ENCODE data around the gene LAMTOR1. TPM values are rescaled to one million over a fixed set of nuclear protein-coding genes. Genes with fewer than 3 reads are reported as not detected.
"Not testable (repeated sequence)": the region's sequence is repeated elsewhere in the genome, so short reads cannot be mapped to it uniquely, and the experiment has no call there.

LAMTOR1 gene
- total RNA-seq: 10 to 100 TPM; 30.3 to 92.2 (median 38.7) TPM
- long read RNA-seq, transcript LAMTOR1-201 (5 exons, 1,179 nt): major isoform, 15 of 19 reads
- long read RNA-seq, partial matches to known transcripts: 2 of 19 reads
- long read RNA-seq, other reads (novel, unspliced or antisense): 1 of 19 reads

- Histone ChIP-seq H3K4me1 (peaks cover 0 to 22% (median 14%) of the 10 kb centered on the region in 4 donors), H3K9me3 (no peaks in the 10 kb centered on the region), H3K27ac (peak within 1 kb of the TSS; percentile 89 to 97 (median 96)), H3K4me3 (peak within 1 kb of the TSS; percentile 83 to 99 (median 99)), H3K27me3 (no peaks in the 10 kb centered on the region), H3K36me3 (peaks cover 0 to 15% (median 5%) of the 10 kb centered on the region in 4 donors)
- peak; percentile 99 for DNase-seq
- TF ChIP-seq POLR2A (IDR thresholded peaks at IDR 0.05): peak; percentile 81
- TF ChIP-seq CTCF (IDR thresholded peaks at IDR 0.05): peak; percentile 5 to 46 (median 26)
- ATAC-seq: peak; percentile 96 to 98 (median 97)
- 11% methylated on average over 20 of the region's 64 CpGs for WGBS (ENCODE audit: insufficient coverage, low coverage, low lambda C conversion rate, missing lambda C conversion rate)
- intact Hi-C loops (cut with DNase I): no loop called here
Observed at GRCh38 chr11:72102946-72103753, at the start of gene LAMTOR1. Gene LAMTOR1, minus strand, starts transcription at chr11:72103297. Its CDS starts 73 bp downstream, at chr11:72103224.

DNA sequence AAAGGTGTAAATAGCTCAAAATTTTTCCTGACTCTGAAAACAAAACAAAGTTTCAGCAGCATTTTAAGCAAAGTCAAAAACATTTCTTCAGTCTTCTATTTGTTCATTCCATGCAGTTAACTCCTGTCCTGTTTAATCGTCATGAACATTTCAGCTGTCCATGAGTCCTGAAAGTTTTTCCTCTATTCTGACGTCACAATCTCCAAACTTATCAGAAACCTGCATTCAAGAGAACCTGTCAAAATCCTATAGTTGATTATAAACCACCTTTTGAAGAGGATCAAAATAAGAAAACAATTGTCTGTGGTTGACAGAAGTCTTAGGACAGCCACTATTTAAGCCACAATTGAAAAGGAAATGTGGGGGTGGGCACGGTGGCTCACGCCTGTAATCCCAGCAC, 47.8 kb upstream of the LAMTOR1 start:
- no peak for DNase-seq
- intact Hi-C loops (cut with DNase I): no loop called here
- Histone ChIP-seq H3K27ac (no peak overlapping the region), H3K9me3 (no peaks in the 10 kb centered on the region), H3K4me1 (no peaks in the 10 kb centered on the region), H3K27me3 (no peaks in the 10 kb centered on the region), H3K36me3 (no peaks in the 10 kb centered on the region), H3K4me3 (no peak overlapping the region)
- ATAC-seq: no peak
- WGBS (ENCODE audit: insufficient coverage, low coverage, low lambda C conversion rate, missing lambda C conversion rate): 52% methylated on average over 4 of the region's 4 CpGs
- TF ChIP-seq POLR2A (IDR thresholded peaks at IDR 0.05) (no peak), CTCF (IDR thresholded peaks at IDR 0.05) (no peak)

- Histone ChIP-seq H3K27ac (no peak overlapping the region), H3K36me3 (no peaks in the 10 kb centered on the region), H3K9me3 (no peaks in the 10 kb centered on the region), H3K4me3 (no peak overlapping the region), H3K4me1 (no peaks in the 10 kb centered on the region), H3K27me3 (no peaks in the 10 kb centered on the region)
- peak in 1 of 3 donors; percentile 12 for DNase-seq
- TF ChIP-seq CTCF (IDR thresholded peaks at IDR 0.05): no peak
- no peak for TF ChIP-seq POLR2A (IDR thresholded peaks at IDR 0.05)
- intact Hi-C loops (cut with DNase I): no loop called here
- WGBS (ENCODE audit: insufficient coverage, low coverage, low lambda C conversion rate, missing lambda C conversion rate): 43% methylated on average over 2 of the region's 2 CpGs
- no peak for ATAC-seq
Observed at GRCh38 chr11:72146625-72147024, 43.5 kb upstream of the LAMTOR1 start.

GRCh38 chr11:72144807-72145565, 41.9 kb upstream of the LAMTOR1 start:
- ATAC-seq: no peak
- no peaks in the 10 kb centered on the region for H3K9me3 ChIP-seq
- 80% methylated on average over 1 of the region's 4 CpGs for WGBS (ENCODE audit: insufficient coverage, low coverage, low lambda C conversion rate, missing lambda C conversion rate)
- H3K27ac ChIP-seq: no peak overlapping the region
- no peaks in the 10 kb centered on the region for H3K36me3 ChIP-seq
- H3K4me1 ChIP-seq: no peaks in the 10 kb centered on the region
- no peak overlapping the region for H3K4me3 ChIP-seq
- DNase-seq: no peak
- no peaks in the 10 kb centered on the region for H3K27me3 ChIP-seq
- TF ChIP-seq POLR2A (IDR thresholded peaks at IDR 0.05): no peak
- no peak for TF ChIP-seq CTCF (IDR thresholded peaks at IDR 0.05)
- intact Hi-C loops (cut with DNase I): no loop called here

DNA sequence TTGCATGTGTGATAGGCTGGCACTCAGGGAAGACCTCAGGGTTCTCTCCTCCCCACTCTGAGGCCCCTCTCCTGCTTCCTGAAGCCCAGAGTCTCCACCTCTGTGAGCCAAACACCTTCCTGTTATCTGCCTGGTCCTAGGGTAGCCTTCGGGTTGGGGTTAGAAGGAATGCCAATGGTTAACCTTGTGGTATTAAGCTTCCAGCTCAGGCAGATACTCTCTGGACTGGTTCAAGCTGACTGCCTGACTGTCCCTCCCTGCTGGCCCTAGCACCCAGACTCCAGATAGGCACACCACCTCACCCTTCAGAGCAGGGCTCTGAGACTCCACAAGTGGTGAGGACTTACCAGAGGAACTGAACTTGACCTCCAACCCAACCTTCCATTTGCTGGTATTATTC, 39.4 kb upstream of the LAMTOR1 start:
- H3K27me3 ChIP-seq; H3K4me1 ChIP-seq; H3K4me3 ChIP-seq; ATAC-seq; H3K36me3 ChIP-seq; H3K9me3 ChIP-seq; H3K27ac ChIP-seq; intact Hi-C loops (cut with DNase I): not testable (repeated sequence)
- no CpG with 5 or more reads among the region's 1 CpG for WGBS (ENCODE audit: insufficient coverage, low coverage, low lambda C conversion rate, missing lambda C conversion rate)
- DNase-seq: peak in 1 of 3 donors; percentile 12

DNA sequence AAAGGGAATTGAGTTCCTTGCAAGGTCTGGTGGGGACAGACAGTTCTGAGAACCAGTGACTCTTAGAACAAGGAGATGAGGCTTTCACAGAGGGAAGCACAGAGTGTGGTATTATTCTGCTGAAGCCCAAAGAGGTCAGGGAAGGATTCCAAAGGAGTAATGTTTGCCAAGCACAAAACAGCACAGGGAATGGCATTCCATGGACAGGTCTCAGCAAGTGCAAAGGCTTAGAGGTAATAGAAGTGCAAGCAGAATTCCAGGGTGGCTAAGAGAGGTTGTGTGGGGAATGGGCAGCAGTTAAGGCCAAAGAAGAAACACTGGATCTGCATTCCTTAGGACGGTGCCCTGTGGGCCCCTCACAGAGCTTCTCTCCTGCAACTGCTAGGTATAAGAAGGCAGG, 39.0 kb upstream of the LAMTOR1 start:
- WGBS (ENCODE audit: insufficient coverage, low coverage, low lambda C conversion rate, missing lambda C conversion rate): no CpG with 5 or more reads among the region's 1 CpG
- not testable (repeated sequence) for H3K4me3 ChIP-seq

More for the DNA sequence above, 39.0 kb upstream of the LAMTOR1 start:
- H3K27ac ChIP-seq; H3K4me1 ChIP-seq; DNase-seq; H3K27me3 ChIP-seq; H3K9me3 ChIP-seq; ATAC-seq; H3K36me3 ChIP-seq; intact Hi-C loops (cut with DNase I): not testable (repeated sequence)
